ENCODE measurements around the gene PSMB3.
A peak's percentile ranks its signal among the peaks of the same experiment; 100 is the strongest.

The PSMB3 gene

DNA sequence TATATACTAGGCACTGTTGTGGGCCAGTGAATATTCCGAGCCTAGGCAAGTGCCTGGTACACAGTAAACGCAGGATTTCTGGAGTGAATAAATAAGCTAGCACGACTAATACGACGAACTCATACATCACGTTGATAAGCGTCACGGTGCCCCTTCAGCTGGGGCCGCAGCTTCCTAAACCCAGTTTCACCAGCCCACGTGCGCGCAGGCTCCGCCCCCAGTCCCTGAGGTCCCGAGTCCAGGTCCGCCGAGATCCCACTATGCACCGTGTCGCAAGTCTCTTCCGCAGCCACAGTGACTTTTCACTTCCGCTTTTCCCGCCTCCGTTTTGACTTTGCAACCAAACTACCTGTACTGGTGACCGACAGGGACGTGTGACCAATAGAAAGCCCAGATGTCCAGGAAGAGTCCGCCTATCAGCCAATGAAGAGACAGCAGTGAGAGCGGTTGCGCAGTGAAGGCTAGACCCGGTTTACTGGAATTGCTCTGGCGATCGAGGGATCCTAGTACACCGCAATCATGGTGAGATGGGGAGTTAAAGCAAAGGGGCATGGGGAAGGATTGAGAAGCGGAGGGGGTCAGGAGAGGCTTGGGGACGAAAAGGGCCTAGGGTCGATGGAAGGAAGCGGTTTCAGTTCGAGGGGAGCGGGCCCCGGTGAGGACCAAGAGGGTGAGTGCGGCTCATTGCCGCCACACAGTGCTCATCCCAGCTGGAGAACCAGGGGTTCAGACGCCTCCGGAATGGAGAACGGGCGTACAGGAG is at the start of gene PSMB3:
Gene PSMB3, plus strand, starts transcription at position 434 of the 763 bp plus-strand sequence. Its CDS starts 86 bp downstream, at position 520.
- peak; percentile 100 for DNase-seq

DNA sequence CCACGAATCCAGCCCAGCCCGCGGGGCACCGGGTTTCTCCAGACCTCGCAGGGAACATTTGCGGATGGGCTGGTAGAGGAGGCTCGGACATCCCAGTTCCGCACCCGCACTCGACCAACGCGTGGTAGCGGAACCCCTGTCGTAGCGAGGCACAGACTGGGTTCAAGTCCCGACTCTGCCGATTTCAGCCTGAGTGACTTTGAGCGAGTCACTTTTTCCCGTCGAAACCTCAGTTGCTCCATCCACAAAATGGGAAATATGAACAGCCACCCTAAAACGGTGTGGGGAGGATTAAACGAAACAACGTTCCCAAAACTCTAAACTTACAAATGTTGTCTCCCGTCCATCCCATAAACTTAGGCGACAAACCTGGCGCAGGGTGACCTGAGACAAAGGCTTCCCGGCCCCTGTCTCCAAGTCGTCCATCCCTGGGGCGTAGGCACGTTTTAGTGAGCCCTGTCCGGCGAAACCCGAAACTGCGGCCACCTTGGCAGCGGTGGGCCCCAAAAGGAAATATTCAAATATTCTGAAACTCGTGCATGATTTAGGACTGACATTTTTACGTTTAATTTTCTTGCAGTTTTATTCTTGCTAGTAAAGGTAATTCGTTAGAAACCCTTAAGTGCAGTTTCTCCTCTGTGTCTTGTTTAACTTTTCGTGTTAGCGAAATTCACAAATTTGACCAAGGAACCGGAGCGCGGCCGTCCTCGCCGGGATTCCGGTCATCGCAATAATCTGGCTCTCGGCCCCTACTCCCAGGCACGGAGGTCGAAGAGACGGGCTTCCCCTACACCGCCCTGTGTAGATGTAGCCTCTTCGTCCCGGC is 49.4 kb upstream of the PSMB3 start:
- DNase-seq, result no peak

DNA sequence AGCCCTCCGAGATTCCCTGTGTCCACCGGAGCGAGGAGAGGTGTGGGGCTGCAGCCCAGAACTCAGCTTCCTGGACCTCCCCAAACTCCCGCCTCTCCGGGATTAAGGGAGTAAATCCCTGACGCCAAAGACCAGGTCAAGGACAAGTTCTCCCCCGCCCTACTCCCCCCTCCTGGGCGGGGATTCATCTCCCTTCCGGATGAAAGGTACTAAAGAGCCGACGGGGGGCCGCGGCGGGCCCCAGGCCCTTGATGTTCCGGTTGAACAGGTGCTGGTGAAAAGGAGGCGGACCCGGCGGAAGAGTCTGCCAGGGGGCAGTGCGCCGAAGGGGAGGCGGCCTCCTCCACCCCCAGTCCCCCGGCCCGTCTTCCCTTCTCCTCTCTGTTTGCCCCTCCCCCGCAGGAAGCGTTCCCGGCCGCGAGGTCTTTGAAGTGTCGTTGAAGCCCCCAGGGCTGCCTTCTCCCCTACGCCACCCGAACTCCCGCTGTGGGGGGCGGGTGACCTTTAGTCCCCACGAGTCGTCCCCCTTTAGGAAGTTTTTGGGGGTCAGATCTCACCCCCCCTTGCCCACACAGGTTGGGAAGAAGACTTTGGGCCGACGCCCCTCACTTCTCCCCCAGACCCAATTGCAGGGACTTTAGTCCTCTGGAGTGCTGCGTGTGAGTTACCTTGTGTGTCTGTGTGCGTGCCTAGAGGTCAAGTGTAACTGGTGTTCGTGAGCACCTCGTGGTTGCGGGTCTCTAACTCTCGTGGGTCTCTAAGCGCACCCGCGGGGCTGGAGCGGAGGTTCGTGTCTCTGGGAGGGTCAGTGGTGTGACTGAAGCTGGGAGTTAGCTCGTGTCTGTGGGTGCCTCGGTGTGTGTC is 48.6 kb upstream of the PSMB3 start:
- no peak for DNase-seq

DNA sequence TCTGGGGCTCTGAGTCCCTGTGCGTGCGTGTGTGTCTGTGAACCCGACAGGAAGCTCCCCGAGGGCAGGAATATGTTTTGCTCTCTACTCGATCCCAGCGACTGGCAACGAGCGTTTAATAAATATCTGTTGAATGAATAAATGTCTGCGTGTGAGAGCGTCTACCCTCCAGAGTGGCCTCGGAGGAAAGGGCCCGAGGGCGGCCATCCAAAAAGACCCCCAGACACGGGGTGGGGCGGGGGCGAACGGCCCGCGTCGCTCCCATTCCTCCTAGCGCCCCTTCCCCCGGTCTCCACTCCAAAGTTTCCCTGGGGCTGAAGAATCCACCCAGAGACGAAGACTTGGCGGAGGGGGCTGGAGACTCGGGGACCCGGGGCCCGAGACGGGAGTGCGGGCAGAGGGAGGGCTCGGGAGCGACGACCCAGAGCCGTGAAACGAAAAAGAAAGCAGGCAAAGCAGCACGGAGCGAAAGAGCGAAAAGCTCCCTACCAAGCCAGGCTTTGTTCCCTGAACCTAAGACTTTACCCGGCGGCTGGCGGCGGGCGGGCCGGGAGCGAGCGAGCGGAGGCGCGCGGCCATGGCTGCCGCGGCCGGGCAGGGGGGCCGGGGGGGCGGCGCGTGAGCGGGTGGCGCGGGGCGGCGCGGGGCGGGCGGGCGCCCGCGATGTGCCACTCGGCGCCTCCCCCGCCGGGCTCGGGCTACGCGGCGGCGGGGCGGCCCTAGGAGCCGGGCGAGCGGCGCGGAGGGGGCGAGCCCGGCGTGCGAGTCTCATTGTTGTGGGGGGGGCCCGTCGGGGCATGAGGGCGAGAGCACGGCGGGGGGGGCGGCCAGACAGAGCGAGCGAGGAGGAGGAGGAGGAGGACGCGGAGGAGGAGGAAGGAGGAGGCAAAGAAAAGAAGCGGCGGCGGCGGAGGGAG is 47.7 kb upstream of the PSMB3 start, which contains the start of gene MLLT6:
Gene MLLT6, plus strand, starts transcription at position 668 of the 917 bp plus-strand sequence. CDS start 360 bp downstream, outside the sequence.
- peak; percentile 78 for DNase-seq

DNA sequence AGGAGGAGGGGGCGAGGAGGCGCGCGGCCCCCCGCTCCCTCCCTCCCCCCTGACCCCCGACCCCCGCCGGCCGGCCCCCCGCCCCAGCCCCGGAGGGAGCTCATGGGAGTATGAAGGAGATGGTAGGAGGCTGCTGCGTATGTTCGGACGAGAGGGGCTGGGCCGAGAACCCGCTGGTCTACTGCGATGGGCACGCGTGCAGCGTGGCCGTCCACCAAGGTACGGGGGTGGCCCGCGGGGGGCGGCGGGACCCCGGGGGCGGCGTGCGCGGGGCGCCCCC is 47.1 kb upstream of the PSMB3 start:
- DNase-seq, result no peak

DNA sequence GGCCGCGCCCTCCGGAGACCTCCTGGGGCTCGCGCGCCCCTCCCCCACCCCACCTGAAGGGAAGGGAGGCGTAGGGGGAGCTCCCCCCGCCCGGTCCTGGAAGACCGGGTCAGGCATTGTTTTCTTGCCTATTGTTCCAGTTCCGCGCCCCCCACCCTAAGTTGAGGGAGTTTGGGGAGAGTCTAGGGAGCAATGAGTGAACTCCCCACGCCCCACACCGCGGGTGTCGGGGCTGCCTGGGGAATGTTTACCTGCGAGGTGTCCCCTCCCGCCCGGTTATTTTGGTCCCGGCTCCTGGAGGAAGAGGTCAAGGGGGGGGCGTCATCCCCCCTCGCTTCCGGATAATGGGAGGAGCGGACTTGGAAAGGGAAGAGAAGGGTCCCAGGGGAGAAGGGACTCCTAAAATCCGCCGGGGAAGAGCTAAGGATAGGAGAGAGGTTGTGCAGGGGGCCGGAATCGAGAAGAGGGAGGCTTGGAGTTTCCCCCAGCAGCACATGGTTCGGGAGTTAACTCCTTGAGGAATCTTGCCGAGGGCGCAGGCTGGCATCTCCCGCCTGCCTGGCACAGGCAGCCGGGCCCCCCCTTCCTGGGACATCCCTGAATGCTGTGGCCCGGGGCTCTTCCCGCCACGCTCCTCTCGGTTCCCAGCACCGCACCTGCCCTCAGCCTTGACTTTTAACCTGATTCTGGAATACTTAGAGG is 46.6 kb upstream of the PSMB3 start:
- DNase-seq, result peak; percentile 48

DNA sequence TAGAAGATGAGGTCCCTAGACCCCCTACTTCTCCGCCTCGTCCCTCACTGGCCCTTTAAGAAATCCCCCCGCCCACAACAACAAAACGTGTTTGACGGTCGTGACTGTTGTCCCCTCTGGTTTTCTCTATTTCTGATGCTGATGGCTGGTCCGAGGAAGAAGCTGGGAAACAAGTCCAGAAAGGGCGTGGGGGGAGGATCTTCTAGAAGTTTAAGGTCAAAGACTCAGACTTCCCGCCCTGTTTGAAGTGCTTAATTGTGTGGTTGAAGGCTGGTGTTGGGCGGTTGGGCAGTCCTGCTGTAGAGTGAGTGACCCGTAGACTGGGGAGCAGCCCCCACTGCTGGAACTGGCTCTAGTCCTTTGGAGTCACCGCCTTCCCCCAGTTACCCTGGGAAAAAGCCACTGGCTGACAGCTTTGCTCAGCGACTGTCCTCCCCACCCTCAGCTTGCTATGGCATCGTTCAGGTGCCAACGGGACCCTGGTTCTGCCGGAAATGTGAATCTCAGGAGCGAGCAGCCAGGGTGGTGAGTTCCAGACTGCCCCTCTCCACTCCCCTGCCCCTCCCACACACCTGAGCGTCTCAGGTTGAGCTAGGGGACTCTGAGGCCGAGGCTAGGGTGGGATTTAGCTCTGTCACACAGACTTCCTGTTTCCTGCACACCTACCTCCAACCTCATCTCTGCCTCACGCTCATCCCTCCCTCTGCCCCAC is 45.9 kb upstream of the PSMB3 start:
- no peak for DNase-seq

DNA sequence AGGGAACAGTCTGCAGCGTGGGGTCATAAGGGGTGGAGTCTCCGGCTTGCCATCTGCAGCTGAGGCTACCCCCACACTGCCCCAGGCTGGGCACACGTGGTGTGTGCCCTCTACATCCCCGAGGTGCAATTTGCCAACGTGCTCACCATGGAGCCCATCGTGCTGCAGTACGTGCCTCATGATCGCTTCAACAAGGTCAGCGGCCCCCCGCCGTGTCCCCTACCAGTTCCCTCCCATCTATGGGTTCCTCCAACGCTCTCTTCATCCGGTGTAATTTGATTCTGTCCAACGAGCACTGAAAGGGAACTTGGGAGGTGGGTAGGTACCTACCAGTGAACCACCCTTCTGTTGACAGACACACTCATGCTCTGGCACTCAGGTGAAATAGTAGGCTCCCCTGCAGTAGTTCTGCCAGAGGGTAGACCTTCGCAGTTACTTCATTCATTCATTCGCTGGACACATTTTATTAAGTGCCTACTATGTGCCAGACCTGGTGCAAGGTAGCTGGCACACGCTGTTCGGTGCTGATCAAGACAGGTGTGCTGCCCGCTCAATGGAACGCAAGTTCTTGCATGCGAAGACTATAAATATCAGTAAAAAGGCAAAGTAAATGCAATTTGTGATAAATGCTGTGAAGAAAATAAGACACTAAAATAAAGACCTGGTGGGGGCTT is 44.7 kb upstream of the PSMB3 start:
- no peak for DNase-seq

DNA sequence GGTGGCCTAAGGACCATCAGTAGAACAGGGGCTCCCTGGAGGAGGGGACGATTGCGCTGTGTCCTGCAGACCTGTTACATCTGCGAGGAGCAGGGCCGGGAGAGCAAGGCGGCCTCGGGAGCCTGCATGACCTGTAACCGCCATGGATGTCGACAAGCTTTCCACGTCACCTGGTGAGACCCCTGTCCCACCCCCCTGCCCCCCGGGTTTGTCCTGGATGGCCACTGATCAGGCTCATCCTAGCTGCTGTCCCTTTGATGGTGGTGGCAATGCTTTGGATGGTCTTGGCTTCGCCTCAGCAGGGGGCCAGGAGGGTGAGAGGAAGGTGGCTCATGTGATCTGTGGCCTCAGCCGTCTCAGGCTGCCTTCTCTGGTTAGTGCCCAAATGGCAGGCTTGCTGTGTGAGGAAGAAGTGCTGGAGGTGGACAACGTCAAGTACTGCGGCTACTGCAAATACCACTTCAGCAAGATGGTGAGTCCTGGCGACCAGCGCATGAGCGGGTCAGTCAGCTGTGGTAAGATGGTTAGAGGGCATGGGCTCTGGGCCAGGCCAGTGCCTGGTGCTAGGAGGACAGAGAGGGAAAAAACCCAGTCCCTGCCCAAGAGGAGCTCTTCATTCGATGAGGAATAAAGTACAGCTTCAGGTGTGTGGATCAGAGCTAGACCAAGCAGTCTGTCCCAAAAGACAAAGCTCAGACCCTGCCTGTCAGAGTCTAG is 43.3 kb upstream of the PSMB3 start:
- no peak for DNase-seq

DNA sequence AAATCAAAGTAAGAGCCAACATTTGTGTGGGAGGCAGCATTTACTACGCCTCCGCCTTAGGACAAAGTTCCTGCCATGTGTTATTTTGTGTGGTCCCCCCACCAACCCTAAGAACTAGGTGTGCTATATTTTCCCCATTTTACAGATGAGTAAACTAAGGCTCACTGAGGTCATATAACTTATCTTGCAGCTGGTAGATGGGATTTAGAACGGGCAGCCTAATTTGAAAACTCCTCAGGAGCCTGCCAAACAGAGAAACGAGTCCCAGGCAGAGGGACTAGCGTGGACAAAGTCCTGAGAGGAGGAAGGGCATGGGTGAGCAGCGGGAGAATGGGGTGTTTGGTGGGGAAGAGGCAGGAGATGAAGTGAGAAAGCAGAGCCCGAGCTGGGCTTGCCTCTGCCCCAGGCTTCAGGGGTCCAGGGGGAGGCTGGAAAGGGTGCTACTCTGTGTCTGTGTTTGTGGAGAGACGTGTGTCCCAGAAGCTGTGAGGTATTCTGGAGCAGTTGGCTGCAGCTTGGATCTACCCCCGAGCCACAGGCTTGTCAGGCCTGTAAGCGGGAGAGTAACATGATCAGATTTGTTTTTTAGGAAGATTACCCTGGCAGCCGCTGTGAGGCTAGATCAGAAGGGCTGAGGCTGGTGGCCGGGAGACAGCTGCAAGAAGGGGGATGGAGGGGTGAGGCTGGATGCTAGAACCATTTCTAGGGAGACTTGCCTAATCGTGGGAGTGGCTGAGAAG is 42.5 kb upstream of the PSMB3 start:
- DNase-seq, result no peak

DNA sequence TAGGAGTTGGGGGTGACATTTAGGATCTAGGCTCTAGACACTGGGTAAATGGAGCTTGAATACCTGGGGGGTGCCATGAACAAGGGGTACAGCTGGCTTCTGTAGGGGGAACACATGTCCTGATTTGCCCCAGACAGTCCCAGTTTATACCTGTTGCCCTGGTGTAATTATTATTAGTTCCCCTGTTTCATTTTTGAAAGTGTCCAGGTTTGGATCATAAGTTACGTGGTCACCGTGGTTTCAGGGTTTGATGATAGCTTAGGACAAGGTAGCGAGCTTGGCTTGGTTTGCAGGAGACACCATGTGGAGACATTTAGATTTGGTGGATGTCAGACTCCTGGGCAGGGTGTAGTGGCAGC is 42.0 kb upstream of the PSMB3 start:
- no peak for DNase-seq

DNA sequence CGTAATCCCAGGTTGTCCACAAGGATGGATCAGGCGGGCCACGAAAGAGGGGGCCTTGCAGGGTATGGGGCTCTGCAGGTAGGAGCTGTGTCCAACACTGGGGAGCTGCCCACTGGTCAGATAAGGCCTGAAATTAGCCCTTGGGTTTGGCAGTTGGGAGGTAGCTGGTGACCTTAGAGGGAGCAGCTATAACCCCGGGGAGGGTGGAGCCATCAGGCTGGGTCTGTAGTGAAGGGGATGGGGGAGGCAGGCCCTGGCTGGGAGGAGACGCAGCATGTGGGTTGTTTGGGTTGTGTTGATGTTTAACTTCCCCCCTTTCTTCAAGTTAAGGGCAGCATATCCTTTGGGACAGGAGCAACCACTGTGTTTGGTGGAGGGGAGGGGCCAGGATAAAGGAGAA is 41.6 kb upstream of the PSMB3 start:
- DNase-seq, result no peak

DNA sequence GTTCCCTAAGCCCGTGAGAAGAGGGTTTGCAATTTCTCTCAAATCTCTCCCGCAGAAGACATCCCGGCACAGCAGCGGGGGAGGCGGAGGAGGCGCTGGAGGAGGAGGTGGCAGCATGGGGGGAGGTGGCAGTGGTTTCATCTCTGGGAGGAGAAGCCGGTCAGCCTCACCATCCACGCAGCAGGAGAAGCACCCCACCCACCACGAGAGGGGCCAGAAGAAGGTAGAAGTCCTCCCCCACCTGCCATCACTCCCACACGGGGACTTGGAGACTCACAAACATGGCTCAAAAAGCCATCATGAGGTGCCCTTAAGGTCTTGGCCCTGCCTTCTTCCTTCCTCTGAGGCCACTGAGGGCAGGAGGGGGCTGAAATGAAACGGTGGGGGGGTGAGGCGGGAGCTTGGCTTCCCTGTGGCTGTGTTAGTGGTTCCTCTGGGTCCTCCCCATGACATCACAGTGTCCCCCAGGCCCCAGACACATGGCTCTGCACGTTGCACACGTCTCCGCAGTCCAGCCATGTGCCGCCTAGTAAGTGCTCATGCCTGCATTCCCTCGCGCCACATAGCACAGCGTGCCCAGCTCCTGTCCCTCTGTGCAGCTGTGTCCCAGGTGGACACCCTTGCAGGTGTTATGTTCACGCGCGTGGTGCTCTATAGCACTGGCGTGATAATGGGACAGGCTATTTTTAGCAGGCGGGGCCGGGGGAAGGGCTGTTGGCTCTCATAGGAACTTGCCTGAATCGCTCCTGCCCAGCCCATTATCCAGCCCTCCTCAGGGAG is 40.6 kb upstream of the PSMB3 start:
- peak; percentile 25 for DNase-seq

DNA sequence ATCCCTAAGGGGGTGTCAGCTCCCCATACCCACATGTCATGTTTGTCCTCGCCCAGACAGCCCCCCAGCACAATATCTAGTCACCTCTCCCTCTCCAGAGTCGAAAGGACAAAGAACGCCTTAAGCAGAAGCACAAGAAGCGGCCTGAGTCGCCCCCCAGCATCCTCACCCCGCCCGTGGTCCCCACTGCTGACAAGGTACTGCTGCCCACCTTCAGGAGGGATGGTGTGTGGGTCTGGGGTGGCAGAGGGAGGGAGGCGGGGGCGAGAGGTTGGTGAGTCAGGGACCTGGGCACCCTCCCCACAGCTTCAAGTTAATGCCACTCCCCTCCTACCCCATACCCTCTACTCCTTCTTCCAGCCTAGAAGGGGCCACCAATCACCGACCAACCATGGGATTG is 39.9 kb upstream of the PSMB3 start:
- DNase-seq, result no peak

DNA sequence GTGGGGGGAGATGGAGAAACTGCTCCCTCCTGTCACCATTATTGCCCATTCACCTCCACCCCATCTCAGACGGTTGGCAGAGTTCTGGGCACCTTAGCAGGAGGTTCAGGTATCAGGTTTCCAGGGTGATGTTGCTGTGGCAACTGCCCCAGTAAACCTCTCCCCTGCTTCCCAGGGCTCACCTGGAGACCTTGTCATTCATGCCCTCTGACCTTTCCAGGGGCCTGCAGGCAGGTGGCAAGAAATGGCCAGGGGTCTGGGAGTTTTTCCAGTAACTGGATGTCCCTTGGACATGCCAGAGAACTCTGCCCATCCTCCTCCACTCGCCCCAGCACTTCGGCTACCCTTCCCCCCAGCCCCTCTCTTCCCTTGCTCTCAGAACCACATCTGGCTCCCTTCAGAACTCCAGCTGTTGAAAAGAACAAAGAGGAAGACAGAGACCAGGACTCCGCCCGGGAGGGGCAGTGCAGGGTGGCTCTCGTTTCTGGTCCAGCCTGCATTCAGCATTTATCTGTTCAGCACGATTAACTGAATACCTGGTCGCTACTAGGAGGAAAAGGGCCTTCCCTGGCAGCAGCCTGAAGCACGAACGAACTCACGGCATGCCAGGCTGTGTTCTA is 39.0 kb upstream of the PSMB3 start:
- DNase-seq, result no peak

DNA sequence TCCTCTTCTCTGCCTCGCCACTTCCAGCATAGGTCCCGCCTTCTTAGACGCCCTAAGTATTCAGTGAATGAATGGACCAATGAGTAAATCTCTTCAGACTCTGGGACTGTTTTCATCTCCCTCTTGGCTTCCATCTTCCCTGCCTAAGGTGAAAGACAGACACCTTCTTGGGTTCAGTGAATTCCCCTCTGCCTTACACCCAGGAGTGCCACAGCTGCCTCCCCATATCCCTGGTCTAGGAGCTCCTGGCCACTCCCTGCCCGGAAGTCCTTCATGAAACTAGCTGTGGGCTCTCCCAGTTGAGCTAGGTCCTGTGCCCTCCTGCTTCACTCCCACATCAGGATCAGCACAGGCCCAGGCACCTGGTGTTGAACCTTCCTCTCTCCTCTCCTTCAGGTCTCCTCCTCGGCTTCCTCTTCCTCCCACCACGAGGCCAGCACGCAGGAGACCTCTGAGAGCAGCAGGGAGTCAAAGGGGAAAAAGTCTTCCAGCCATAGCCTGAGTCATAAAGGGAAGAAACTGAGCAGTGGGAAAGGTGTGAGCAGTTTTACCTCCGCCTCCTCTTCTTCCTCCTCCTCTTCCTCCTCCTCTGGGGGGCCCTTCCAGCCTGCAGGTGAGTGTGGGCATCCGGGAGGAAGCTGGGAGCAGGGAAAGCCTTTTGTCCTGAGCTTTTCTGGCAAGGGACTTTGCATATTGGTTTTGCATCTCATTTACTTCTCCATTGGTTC is 37.2 kb upstream of the PSMB3 start:
- DNase-seq, result no peak
